Cortex of kidney (tissue), 1 donor: ENCODE results near the gene AGAP4.
"Not testable (repeated sequence)": the region's sequence is repeated elsewhere in the genome, so short reads cannot be mapped to it uniquely, and the experiment has no call there.

ENCODE experiments used
- DNase-seq: peaks from one replicate; lab custom pipeline; 2025; lab: John Stamatoyannopoulos, UW

Gene AGAP4

DNA sequence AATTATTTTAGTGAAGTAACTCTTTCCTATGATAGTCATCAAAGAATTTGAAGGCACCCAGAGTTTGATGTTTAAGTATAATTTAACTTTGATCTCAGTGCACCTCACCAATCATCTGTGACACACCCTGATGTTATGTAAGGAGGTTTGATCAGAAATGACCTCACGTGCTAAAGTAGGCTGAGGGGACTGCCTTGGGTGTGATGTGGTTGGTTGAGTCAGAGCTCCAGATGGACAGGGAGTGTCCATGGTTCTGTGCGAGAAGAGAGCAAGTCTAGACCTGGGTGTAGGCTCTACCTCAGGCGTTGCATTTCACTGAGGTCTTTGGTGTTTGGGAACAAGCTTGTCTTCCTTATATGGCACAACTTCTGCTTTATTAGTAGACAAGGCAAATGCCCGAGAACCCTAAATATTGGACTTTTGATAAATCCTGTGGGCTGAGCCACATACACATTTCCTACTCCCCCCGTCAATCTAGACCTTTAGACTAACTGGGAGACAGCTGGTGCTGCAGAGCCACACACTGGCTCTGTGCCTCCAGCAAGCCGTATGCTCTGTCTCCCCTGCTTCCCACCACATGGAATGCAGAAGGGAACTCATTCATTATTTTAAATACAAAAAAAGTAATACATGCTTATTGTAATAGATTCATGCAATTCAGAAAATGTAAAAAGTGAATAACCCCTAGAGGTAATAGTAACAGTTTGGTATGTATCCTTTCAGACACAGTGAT lies 56.4 kb downstream of the AGAP4 start:
- DNase-seq = not testable (repeated sequence)

DNA sequence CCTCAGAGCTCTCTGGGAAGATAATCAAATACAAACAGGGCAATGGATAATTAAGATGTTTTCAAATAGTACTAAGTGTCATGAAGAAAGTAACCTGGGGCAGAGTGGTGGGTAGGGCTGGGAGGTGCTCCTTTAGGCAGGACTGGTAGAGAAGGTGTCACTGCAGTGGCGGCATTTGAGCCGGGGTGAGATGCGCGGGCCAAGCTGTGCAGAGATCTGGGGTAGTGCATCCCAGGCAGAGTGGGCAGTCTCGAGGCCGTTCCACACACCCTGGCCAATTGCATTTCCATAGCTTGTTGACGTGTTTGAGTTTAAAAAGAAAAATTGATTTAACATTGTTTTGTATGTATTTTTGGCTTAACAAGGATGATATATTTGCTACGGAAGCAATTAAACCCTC lies 57.3 kb downstream of the AGAP4 start:
- DNase-seq = not testable (repeated sequence)

DNA sequence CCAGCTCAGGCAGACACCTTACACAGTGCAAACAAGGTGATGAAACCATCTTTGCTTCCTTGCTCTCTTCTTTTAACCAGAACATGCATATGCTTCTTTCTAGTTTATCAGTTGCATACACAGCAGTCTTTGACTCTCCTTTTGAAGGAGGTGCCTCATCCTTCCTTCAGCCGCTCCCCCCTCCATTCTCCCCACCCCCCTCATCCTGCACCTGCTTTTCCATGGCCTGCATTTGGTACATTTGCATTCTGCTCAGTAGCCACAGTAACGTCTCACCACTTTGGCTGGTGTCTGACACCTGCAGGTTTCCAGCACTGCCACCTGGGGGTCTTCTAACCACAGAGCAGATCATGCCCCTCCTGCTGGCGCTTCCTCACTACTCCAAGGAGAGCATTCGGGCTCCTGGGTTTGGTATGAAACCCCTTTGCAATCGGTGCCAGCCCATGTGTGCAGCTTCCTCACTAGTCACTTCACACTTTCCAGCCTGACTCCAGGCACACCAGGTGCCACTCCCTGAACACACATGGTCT lies 60.0 kb downstream of the AGAP4 start:
- not testable (repeated sequence) for DNase-seq

- DNase-seq = not testable (repeated sequence)
Measured at GRCh38 chr10:45786217-45786616, 61.1 kb downstream of the AGAP4 start.
